22Rv1 (cell line): ENCODE results near the gene CDCA5.

Experiments
- ZFX ChIP-seq: fragments of 450-650 bp; IDR thresholded peaks from 2 replicates; pipeline ENCODE4 v1.6.1; 2017; ENCODE audit warnings: antibody characterized with exemption, borderline replicate concordance
- TF ChIP-seq, protein P1 (sequence below): fragments of 450-650 bp; IDR thresholded peaks from 2 replicates; pipeline ENCODE4 v1.5.1; 2017; ENCODE audit warnings: mild to moderate bottlenecking

DNA sequence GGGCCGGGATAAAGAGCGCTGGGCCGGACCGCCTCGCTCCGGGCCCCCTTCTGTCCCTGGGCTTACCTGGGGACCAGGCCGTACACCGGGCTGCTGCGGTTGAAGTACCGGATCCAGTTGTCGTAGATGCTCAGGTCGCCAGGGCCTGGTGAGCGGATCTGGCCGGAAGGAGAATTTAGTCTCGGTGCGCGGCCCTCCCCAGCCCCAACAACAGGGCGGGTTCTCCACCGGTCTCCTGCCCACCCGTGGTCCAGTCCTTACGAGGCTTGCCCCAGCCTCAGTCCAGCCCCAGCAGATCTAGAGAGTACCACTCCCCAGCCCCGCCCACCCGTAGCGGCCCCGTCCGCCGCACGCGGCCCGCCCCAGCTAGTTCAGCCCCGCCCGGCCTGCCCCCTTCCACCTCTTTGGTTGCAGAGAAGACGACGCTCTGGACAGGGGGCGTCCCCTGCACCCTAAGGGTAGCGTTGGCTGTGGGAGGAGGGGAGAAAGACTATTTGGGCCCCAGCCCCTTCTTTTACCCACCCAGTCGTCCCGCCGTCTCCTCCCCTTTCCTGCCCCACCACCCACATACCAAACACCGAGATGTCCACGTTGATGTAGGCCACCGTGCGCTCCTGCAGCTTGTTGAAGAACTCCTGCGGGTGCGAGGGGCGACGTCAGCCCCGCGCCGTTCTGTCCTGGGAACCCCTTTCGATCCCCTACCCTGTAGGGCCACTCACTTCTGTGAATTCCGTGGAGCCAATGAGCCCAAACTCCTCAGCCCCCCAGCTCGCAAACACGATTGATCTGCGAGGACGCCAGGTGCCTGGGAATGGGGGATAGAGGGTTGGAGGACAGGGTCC, 36.0 kb downstream of the CDCA5 start:
- TF ChIP-seq, protein P1, sequence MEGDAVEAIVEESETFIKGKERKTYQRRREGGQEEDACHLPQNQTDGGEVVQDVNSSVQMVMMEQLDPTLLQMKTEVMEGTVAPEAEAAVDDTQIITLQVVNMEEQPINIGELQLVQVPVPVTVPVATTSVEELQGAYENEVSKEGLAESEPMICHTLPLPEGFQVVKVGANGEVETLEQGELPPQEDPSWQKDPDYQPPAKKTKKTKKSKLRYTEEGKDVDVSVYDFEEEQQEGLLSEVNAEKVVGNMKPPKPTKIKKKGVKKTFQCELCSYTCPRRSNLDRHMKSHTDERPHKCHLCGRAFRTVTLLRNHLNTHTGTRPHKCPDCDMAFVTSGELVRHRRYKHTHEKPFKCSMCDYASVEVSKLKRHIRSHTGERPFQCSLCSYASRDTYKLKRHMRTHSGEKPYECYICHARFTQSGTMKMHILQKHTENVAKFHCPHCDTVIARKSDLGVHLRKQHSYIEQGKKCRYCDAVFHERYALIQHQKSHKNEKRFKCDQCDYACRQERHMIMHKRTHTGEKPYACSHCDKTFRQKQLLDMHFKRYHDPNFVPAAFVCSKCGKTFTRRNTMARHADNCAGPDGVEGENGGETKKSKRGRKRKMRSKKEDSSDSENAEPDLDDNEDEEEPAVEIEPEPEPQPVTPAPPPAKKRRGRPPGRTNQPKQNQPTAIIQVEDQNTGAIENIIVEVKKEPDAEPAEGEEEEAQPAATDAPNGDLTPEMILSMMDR, result no peak
- TF ChIP-seq ZFX, result no peak
